HCT116 (cell line): Measurements from ENCODE around the gene MT3. TPM values are rescaled to one million over a fixed set of nuclear protein-coding genes. Genes with fewer than 3 reads are reported as not detected.

Experiments
- ATAC-seq: fragments of 200-7000 bp; cut with Tn5 transposase; 2 replicates; pipeline ENCODE4 v1.9.1; 2020; ENCODE audit warnings: mild to moderate bottlenecking, moderate library complexity
- BruUV-seq: library from RNA; stranded (reverse); fragments of 400-500 nt; replicated peaks from 2 replicates; lab custom pipeline; 2021; lab: Mats Ljungman, UMichigan
- CTCF ChIA-PET: fragments of 300-600 bp; sonication (Branson Sonifier 250); formaldehyde crosslinking; loops from one replicate; lab custom pipeline; 2021; ENCODE audit warnings: antibody characterized with exemption; lab: Charles Lee
- POLR2A ChIA-PET: fragments of 300-600, 350-600 bp; sonication (Branson Sonifier 250); formaldehyde crosslinking; loops from one replicate; lab custom pipeline; 2021; ENCODE audit warnings: antibody characterized with exemption; lab: Charles Lee
- RAD21 ChIA-PET, 2 experiments: fragments of 300-600 bp; sonication (Branson Sonifier 250); formaldehyde crosslinking; loops; one replicate each; lab custom pipeline; 2023; ENCODE audit warnings: low total read pairs in 2 of 2; ENCODE audit not compliant: uncharacterized antibody in 2 of 2, unreplicated experiment in 2 of 2, low non-redundant PET in 1 of 2; lab: Charles Lee
- DNase-seq: peaks from one replicate; pipeline ENCODE4 v3.0.0-alpha.2; 2010; ENCODE audit warnings: low read depth, low spot score
- H2AFZ ChIP-seq: fragments of 200-600 bp; shearing (Covaris generic), sonication (generic); 2 replicates; pipeline ENCODE4 v1.6.1; 2017; ENCODE audit warnings: low read depth, mixed run types, mixed read lengths, antibody characterized with exemption, low read length; ENCODE audit not compliant: poor library complexity, severe bottlenecking
- H3K27ac ChIP-seq: 2 replicates; pipeline ENCODE4 v1.5.1; 2012; ENCODE audit warnings: low read depth, low read length
- H3K27me3 ChIP-seq: fragments of 200-600 bp; sonication (generic); 2 replicates; pipeline ENCODE4 v1.6.1; 2016; ENCODE audit warnings: mixed run types, low read length, mixed read lengths; ENCODE audit not compliant: insufficient read depth
- H3K36me3 ChIP-seq, 2 experiments: fragments of 200-500 bp in 1 of 2; fragments of 200-600 bp in 1 of 2; sonication (Bioruptor generic) in 1 of 2; sonication (generic) in 1 of 2; 2 replicates each; pipeline versions ENCODE4 v1.5.1 to v1.6.1; 2014 to 2016; ENCODE audit warnings: low read length in 2 of 2, inconsistent platforms in 1 of 2, mixed read lengths in 1 of 2, mixed run types in 1 of 2; ENCODE audit not compliant: insufficient read depth in 2 of 2, control insufficient read depth in 1 of 2
- H3K4me1 ChIP-seq, 2 experiments: fragments of 200-600 bp in 1 of 2; sonication (generic) in 1 of 2; 2 replicates each; pipeline versions ENCODE4 v1.5.1 to v1.6.1; 2012 to 2017; ENCODE audit warnings: low read length in 2 of 2, inconsistent platforms in 1 of 2, mild to moderate bottlenecking in 1 of 2, mixed read lengths in 1 of 2, mixed run types in 1 of 2, moderate library complexity in 1 of 2; ENCODE audit not compliant: insufficient read depth in 2 of 2, control insufficient read depth in 1 of 2
- H3K4me2 ChIP-seq: fragments of 200-600 bp; sonication (generic); 2 replicates; pipeline ENCODE4 v1.6.1; 2017; ENCODE audit warnings: mixed run types, low read length, mixed read lengths
- H3K4me3 ChIP-seq, 2 experiments: fragments of 200-600 bp in 1 of 2; sonication (generic) in 1 of 2; replicated peaks in 1 of 2; 2 replicates each; pipeline ENCODE4 v1.5.1; 2011 to 2016; ENCODE audit warnings: low read length in 2 of 2, control low read depth in 1 of 2, low read depth in 1 of 2, mild to moderate bottlenecking in 1 of 2, mixed read lengths in 1 of 2, mixed run types in 1 of 2
- H3K79me2 ChIP-seq: fragments of 200-600 bp; sonication (generic); 2 replicates; pipeline ENCODE4 v1.6.1; 2017; ENCODE audit warnings: mild to moderate bottlenecking, mixed run types, low read length, moderate library complexity, mixed read lengths; ENCODE audit not compliant: insufficient read depth
- H3K9ac ChIP-seq: fragments of 200-600 bp; sonication (generic); 2 replicates; pipeline ENCODE4 v1.6.1; 2016; ENCODE audit warnings: low read length, mixed read lengths
- H3K9me2 ChIP-seq: fragments of 200-600 bp; sonication (generic), shearing (Covaris generic); 2 replicates; pipeline ENCODE4 v1.6.1; 2017; ENCODE audit warnings: mixed run types, mild to moderate bottlenecking, moderate library complexity; ENCODE audit not compliant: insufficient read depth
- H3K9me3 ChIP-seq, 2 experiments: fragments of 200-500 bp in 1 of 2; fragments of 200-600 bp in 1 of 2; sonication (Bioruptor generic) in 1 of 2; sonication (generic) in 1 of 2; 2 replicates each; pipeline ENCODE4 v1.6.1; 2014 to 2017; ENCODE audit warnings: low read length in 2 of 2, mixed read lengths in 2 of 2, inconsistent platforms in 1 of 2, low read depth in 1 of 2, mild to moderate bottlenecking in 1 of 2, mixed run types in 1 of 2, moderate library complexity in 1 of 2; ENCODE audit not compliant: control insufficient read depth in 1 of 2, insufficient read depth in 1 of 2
- H4K20me1 ChIP-seq: fragments of 200-600 bp; sonication (generic), shearing (Covaris generic); 2 replicates; pipeline ENCODE4 v1.6.1; 2017; ENCODE audit warnings: mixed run types, mild to moderate bottlenecking, moderate library complexity; ENCODE audit not compliant: insufficient read depth
- CBX3 ChIP-seq: IDR thresholded peaks from 2 replicates; pipeline ENCODE4 v1.6.1; 2012; ENCODE audit warnings: low read depth
- EGR1 ChIP-seq: IDR thresholded peaks from 2 replicates; pipeline ENCODE4 v1.6.1; 2012; ENCODE audit warnings: low read depth
- ELF1 ChIP-seq: IDR thresholded peaks from 2 replicates; pipeline ENCODE4 v1.6.1; 2012; ENCODE audit warnings: low read depth, borderline replicate concordance
- EZH2 ChIP-seq: fragments of 200-600 bp; sonication (generic); IDR thresholded peaks from 2 replicates; pipeline ENCODE4 v1.6.1; 2017; ENCODE audit warnings: antibody characterized with exemption, mixed run types
- FOSL1 ChIP-seq: IDR thresholded peaks from 2 replicates; pipeline ENCODE4 v1.6.1; 2012; ENCODE audit warnings: low read depth
- MAX ChIP-seq: IDR thresholded peaks from 2 replicates; pipeline ENCODE4 v1.6.1; 2012
- POLR2AphosphoS5 ChIP-seq: IDR thresholded peaks from 2 replicates; pipeline ENCODE4 v1.6.1; 2011; ENCODE audit warnings: mild to moderate bottlenecking, low read depth, low read length, moderate library complexity
- RAD21 ChIP-seq: IDR thresholded peaks from 2 replicates; pipeline ENCODE4 v1.6.1; 2012; ENCODE audit warnings: low read depth, mild to moderate bottlenecking
- REST ChIP-seq: IDR thresholded peaks from 2 replicates; pipeline ENCODE4 v1.6.1; 2012; ENCODE audit warnings: low read depth
- SIN3A ChIP-seq: IDR thresholded peaks from 2 replicates; pipeline ENCODE4 v1.6.1; 2012; ENCODE audit warnings: low read depth
- ZBTB33 ChIP-seq: IDR thresholded peaks from 2 replicates; pipeline ENCODE4 v1.6.1; 2011; ENCODE audit warnings: mild to moderate bottlenecking, low read length, moderate library complexity; ENCODE audit not compliant: insufficient replicate concordance; ENCODE audit errors: extremely low read depth
- ZFX ChIP-seq: fragments of 450-650 bp; IDR thresholded peaks from 2 replicates; pipeline ENCODE4 v1.6.1; 2017
- ZNF274 ChIP-seq: fragments of 200-500 bp; sonication (Bioruptor generic); IDR thresholded peaks from 2 replicates; pipeline ENCODE4 v1.6.1; 2014; ENCODE audit warnings: mild to moderate bottlenecking, low read depth, low read length, inconsistent platforms
- intact Hi-C: fragments of 100-400 bp; cut with micrococcal nuclease; formaldehyde crosslinking; loops from 2 replicates; pipeline ENCODE4 v1.10.0; 2022
- total RNA-seq: library from RNA; stranded (reverse); gene quantifications from one replicate; pipeline ENCODE4 v1.2.1, GENCODE V29; 2021; ENCODE audit not compliant: unreplicated experiment

The MT3 gene
- total RNA-seq, 1 experiment from 2014 or later, result not detected

DNA sequence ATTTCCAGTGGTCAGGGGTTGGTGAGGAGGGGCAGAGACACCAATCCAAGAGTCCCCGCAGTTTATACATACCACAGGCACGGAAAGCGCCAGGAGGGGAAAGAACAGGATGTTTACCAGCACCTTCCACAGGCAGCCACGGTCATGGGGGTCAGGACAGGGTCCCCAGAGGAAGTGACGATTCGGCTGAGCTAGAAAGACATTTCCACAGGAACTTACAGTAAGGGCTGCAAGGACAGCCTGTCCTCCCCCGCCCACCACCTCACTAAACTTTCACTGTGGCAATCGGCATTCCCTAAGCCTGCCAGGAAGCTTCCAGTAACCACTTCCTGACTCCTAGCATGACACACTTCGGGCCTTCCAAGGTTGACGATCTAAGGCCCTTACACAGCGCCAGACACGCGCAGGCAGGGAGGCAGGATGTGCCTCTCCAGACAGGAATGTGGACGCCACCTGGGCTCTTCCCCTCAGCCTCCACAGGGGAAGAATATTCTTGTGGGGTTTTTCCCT is 17.8 kb downstream of the MT3 start (continued):
- TF ChIP-seq RAD21 (no peak), MAX (no peak), ELF1 (no peak), EGR1 (no peak), SIN3A (no peak)

GRCh38 chr16:56607675-56608042 is 18.3 kb downstream of the MT3 start:
- intact Hi-C loops, result loop anchor here (1.0 to 2.0 kb wide), 3 partner anchors 18 to 75 kb away; partner anchors contain the start of genes MT1E and MT1X
- Histone ChIP-seq H3K36me3 (no peaks in the 10 kb centered on the region), H3K4me1 (peaks cover 63 to 81% of the 10 kb centered on the region in 2 experiments), H2AFZ (no peak overlapping the region), H4K20me1 (no peaks in the 10 kb centered on the region), H3K9me2 (no peaks in the 10 kb centered on the region), H3K4me2 (peak overlapping the region; percentile 95), H3K9ac (peak overlapping the region; percentile 91), H3K9me3 (no peaks in the 10 kb centered on the region), H3K27me3 (no peaks in the 10 kb centered on the region), H3K4me3 (peak overlapping the region; percentile 63 to 85), H3K79me2 (peaks cover 14% of the 10 kb centered on the region), H3K27ac (peak overlapping the region; percentile 96)
- POLR2A ChIA-PET, result interaction anchor here (0.9 to 16.1 kb wide), 4 partner anchors 11 to 72 kb away, joined by 4 to 344 read pairs (median 5); partner anchors contain the start of gene MT1E
- CTCF ChIA-PET, result interaction anchor here (0.9 to 5.3 kb wide), 3 partner anchors 21 to 182 kb away, joined by 3 to 65 read pairs (median 4); no protein-coding TSS in a partner anchor
- RAD21 ChIA-PET, result interaction anchor here in 1 of 2 experiments (2.0 kb wide), 1 partner anchor 18 kb away, joined by 4 read pairs; the partner anchor contains the start of gene MT1E
- TF ChIP-seq CBX3, result no peak
- no peak for TF ChIP-seq ZNF274
- TF ChIP-seq ZFX, result no peak
- TF ChIP-seq FOSL1, result no peak
- TF ChIP-seq EZH2, result no peak
- no peak for TF ChIP-seq REST
- TF ChIP-seq ZBTB33, result no peak
- TF ChIP-seq POLR2AphosphoS5, result no peak
- ATAC-seq, result no peak
- no peak for DNase-seq
- BruUV-seq, result TSS peak; percentile 77
